Mucosa of rectum (tissue), 2 donors: ENCODE results near the gene CPLANE2.
"Not testable (repeated sequence)": the region's sequence is repeated elsewhere in the genome, so short reads cannot be mapped to it uniquely, and the experiment has no call there.

Source experiments
- H3K27ac ChIP-seq, 2 donors: one replicate each; pipeline ENCODE4 v1.7.0; 2013; ENCODE audit warnings: inconsistent platforms in 2 of 2, low read depth in 2 of 2, low read length in 2 of 2
- H3K27me3 ChIP-seq, 2 donors: one replicate each; pipeline ENCODE4 v1.7.0; 2013; ENCODE audit warnings: low read length in 2 of 2; ENCODE audit not compliant: control insufficient read depth in 2 of 2, insufficient read depth in 2 of 2
- H3K36me3 ChIP-seq, 2 donors: one replicate each; pipeline ENCODE4 v1.7.0; 2013; ENCODE audit warnings: low read length in 2 of 2; ENCODE audit not compliant: control insufficient read depth in 2 of 2, insufficient read depth in 2 of 2
- H3K4me1 ChIP-seq, 2 donors: one replicate each; pipeline ENCODE4 v1.7.0; 2013; ENCODE audit warnings: low read length in 2 of 2, mild to moderate bottlenecking in 1 of 2; ENCODE audit not compliant: control insufficient read depth in 2 of 2, insufficient read depth in 2 of 2
- H3K4me3 ChIP-seq, 2 donors: one replicate each; pipeline ENCODE4 v1.7.0; 2013; ENCODE audit warnings: low read length in 2 of 2
- H3K9ac ChIP-seq, 2 donors: one replicate each; pipeline ENCODE4 v1.7.0; 2013; ENCODE audit warnings: low read length in 2 of 2, low read depth in 1 of 2, mild to moderate bottlenecking in 1 of 2
- H3K9me3 ChIP-seq, 2 donors: one replicate each; pipeline ENCODE4 v1.7.0; 2013; ENCODE audit warnings: low read length in 2 of 2; ENCODE audit not compliant: control insufficient read depth in 2 of 2
- donor health status: healthy.
- donor health status: Normal muscosa, but diverticular disease.

CPLANE2 gene

GRCh38 chr1:16231331-16232315 lies 5.4 kb downstream of the CPLANE2 start:
- Histone ChIP-seq H3K27me3 (peaks cover 2 to 6% of the 10 kb centered on the region in 2 donors), H3K27ac (no peak overlapping the region), H3K9ac (no peak overlapping the region), H3K9me3 (no peaks in the 10 kb centered on the region), H3K4me3 (no peak overlapping the region), H3K4me1 (peaks cover 8% of the 10 kb centered on the region in 2 donors), H3K36me3 (no peaks in the 10 kb centered on the region)

DNA sequence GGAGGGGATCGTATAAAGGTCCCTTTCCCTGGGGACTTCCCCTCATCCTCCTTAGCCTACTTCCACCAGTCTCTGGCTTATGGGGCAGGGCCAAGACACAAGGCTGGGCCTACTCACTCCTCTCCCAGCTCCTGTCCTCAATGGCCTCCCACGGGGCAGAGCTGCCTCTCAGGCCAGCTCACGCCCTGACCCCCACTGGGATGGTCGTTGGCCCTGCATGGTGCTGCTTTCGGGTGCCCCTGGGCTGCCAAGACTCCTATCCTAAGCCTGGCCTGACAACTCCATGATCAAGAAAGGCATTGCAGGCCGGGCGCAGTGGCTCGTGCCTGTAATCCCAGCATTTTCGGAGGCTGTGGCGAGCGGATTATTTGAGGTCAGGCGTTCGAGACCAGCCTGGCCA lies 6.2 kb downstream of the CPLANE2 start:
- Histone ChIP-seq H3K27me3 (peaks cover 2 to 6% of the 10 kb centered on the region in 2 donors), H3K4me1 (no peaks in the 10 kb centered on the region), H3K36me3 (no peaks in the 10 kb centered on the region), H3K4me3 (no peak overlapping the region), H3K27ac (no peak overlapping the region), H3K9me3 (no peaks in the 10 kb centered on the region), H3K9ac (no peak overlapping the region)

GRCh38 chr1:16229976-16230740 lies 6.8 kb downstream of the CPLANE2 start:
- Histone ChIP-seq H3K4me3 (no peak overlapping the region), H3K36me3 (no peaks in the 10 kb centered on the region), H3K9me3 (no peaks in the 10 kb centered on the region), H3K27me3 (peaks cover 2 to 6% of the 10 kb centered on the region in 2 donors), H3K4me1 (no peaks in the 10 kb centered on the region), H3K9ac (no peak overlapping the region), H3K27ac (no peak overlapping the region)

DNA sequence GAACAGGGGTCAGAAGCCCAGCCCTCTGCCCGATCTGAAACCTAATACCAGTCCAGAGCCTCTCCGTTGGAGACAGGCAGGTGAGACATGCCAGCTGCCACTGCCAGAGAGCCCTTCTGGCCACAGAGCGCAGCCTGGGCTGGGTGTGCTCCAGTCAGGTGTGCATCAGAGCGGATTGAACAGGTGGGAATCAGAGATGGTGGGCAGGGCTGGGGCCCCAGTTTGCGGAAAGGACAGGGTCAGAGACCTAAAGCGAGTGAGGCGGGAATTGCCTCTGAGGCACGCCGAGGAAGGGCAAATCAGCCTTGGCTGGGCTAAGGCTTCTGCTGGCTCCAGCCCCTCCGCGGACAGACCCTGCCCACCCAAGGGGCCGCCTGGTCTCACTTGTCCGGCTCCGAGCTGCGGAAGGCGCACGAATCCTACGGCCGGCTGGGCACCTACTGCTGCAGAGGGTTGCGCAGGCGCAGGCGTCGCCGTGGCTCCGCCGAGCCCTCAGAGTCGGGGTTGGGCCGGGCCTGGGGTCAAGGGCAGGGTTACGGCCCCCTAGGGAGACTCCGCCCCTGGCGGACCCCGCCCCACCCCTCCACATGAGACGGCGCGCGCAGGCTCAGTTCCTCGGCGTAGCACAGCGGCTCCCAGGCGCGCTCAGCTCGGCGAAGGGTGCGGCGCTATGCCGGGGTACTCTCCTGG lies 10.3 kb downstream of the CPLANE2 start:
- H3K27me3 ChIP-seq, result peaks cover 2 to 6% of the 10 kb centered on the region in 2 donors
- H3K4me3 ChIP-seq, result peak overlapping the region; percentile 24 to 52
- peak overlapping the region in 1 of 2 donors; percentile 18 for H3K9ac ChIP-seq

DNA sequence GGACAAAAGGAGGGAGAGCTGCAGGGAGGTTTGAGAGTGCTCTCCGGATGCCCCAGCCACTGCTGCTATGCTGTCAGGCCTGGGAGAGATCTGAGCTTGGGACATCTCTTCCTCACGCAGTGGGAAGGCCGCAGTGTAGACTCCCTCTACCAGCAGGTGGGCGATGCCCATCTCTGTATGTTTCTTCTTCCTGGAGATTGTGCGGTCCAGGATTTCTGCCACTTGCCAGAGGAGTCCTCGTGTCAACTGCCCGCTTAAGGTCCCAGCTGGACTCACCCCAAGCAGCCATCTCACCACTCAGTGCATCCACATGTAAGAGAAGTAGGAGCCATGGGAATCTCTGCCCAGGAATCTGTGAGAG lies 10.9 kb downstream of the CPLANE2 start:
- Histone ChIP-seq H3K4me1 (no peaks in the 10 kb centered on the region), H3K9ac (no peak overlapping the region), H3K27me3 (peaks cover 2 to 6% of the 10 kb centered on the region in 2 donors), H3K9me3 (no peaks in the 10 kb centered on the region), H3K27ac (no peak overlapping the region), H3K36me3 (no peaks in the 10 kb centered on the region), H3K4me3 (peak overlapping the region in 1 of 2 donors; percentile 13)

More for the DNA sequence above, 10.3 kb downstream of the CPLANE2 start:
- Histone ChIP-seq H3K9me3 (no peaks in the 10 kb centered on the region), H3K4me1 (no peaks in the 10 kb centered on the region), H3K27ac (no peak overlapping the region), H3K36me3 (no peaks in the 10 kb centered on the region)

DNA sequence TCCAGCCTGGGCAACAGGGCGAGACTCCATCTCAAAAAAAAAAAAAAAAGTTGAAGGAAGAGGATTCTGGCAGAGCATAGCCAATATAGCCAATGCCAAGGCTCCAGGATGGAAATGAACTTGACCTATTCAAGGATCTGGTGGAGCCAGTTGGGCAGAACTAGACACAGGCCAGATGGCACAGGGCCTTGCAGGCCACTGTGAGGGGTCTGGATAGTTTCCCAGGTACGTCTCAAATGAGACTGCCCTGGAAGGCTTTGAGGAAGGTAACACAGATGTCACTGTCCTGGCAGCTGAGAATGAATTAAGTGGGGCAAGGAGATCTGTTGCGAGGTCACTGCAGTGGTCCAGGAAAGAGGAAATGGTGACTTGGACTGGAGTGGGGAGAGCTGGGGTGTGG lies 12.5 kb downstream of the CPLANE2 start:
- Histone ChIP-seq H3K36me3 (no peaks in the 10 kb centered on the region), H3K27me3 (peaks cover 2 to 6% of the 10 kb centered on the region in 2 donors), H3K4me3 (no peak overlapping the region), H3K4me1 (no peaks in the 10 kb centered on the region), H3K27ac (no peak overlapping the region), H3K9me3 (no peaks in the 10 kb centered on the region), H3K9ac (no peak overlapping the region)

DNA sequence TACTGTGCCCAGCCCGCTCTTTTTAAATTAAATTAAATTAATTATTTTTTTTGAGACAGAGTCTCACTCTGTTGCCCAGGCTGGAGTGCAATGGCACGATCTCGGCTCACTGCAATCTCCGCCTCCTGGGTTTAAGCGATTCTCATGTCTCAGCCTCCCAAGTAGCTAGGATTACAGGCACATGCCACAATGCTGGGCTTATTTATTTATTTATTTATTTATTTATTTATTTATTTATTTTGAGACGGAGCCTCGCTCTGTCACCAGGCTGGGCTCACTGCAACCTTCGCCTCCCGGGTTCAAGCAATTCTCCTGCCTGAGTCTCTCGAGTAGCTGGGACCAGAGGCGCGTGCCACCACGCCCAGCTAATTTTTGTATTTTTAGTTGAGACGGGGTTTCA lies 14.3 kb downstream of the CPLANE2 start:
- H3K4me3 ChIP-seq, H3K9ac ChIP-seq, H3K9me3 ChIP-seq, H3K27me3 ChIP-seq, H3K36me3 ChIP-seq, H3K4me1 ChIP-seq, H3K27ac ChIP-seq: not testable (repeated sequence)

- Histone ChIP-seq H3K36me3 (no peaks in the 10 kb centered on the region), H3K4me3 (no peak overlapping the region), H3K4me1 (peaks cover 13 to 19% of the 10 kb centered on the region in 2 donors), H3K9me3 (no peaks in the 10 kb centered on the region), H3K27ac (no peak overlapping the region), H3K9ac (no peak overlapping the region), H3K27me3 (no peaks in the 10 kb centered on the region)
Measured at GRCh38 chr1:16221499-16221898, 15.5 kb downstream of the CPLANE2 start.

GRCh38 chr1:16219968-16220500 lies 16.9 kb downstream of the CPLANE2 start:
- peaks cover 21 to 27% of the 10 kb centered on the region in 2 donors for H3K4me1 ChIP-seq
- no peak overlapping the region for H3K27ac ChIP-seq
- no peak overlapping the region for H3K9ac ChIP-seq
- H3K4me3 ChIP-seq, result no peak overlapping the region
- no peaks in the 10 kb centered on the region for H3K27me3 ChIP-seq
- no peaks in the 10 kb centered on the region for H3K9me3 ChIP-seq
- H3K36me3 ChIP-seq, result no peaks in the 10 kb centered on the region
